BJ (cell line): Measurements from ENCODE around the gene MROH7. TPM values are rescaled to one million over a fixed set of nuclear protein-coding genes. Genes with fewer than 3 reads are reported as not detected.

Experiments
- CTCF ChIA-PET: fragments of 350-600 bp; formaldehyde crosslinking; extraction: SDS; loops from one replicate; lab custom pipeline; 2021; ENCODE audit warnings: antibody characterized with exemption, inconsistent platforms; lab: Yijun Ruan, JAX
- POLR2A ChIA-PET: fragments of 300-600 bp; sonication (Branson Sonifier 250); formaldehyde crosslinking; extraction: SDS; loops from one replicate; lab custom pipeline; 2021; ENCODE audit warnings: antibody characterized with exemption; lab: Charles Lee
- DNase-seq: peaks from one replicate; pipeline ENCODE4 v3.0.0-alpha.2; 2011; ENCODE audit warnings: low read depth
- H3K27me3 ChIP-seq: 2 replicates; pipeline ENCODE4 v1.6.0; 2011; ENCODE audit warnings: low read length; ENCODE audit not compliant: control insufficient read depth, insufficient read depth
- H3K36me3 ChIP-seq: 2 replicates; pipeline ENCODE4 v1.5.1; 2011; ENCODE audit warnings: low read length; ENCODE audit not compliant: control insufficient read depth, insufficient read depth
- H3K4me3 ChIP-seq: 2 replicates; pipeline ENCODE4 v1.5.1; 2011; ENCODE audit warnings: low read depth, mild to moderate bottlenecking, control low read depth, low read length
- polyA plus RNA-seq: library from polyadenylated mRNA; depleted of rRNA; stranded (reverse); fragments of >200 nt; gene quantifications from 2 replicates; pipeline ENCODE4 v1.2.3, GENCODE V29; 2011
- TF ChIP-seq, protein P1 (sequence below): IDR thresholded peaks from 2 replicates; pipeline ENCODE4 v1.5.1; 2011; ENCODE audit warnings: low read depth, mild to moderate bottlenecking, control low read depth, inconsistent platforms, low read length, moderate library complexity; ENCODE audit not compliant: insufficient read depth

The MROH7 gene
- polyA plus RNA-seq, 1 experiment, result 0.10 TPM

DNA sequence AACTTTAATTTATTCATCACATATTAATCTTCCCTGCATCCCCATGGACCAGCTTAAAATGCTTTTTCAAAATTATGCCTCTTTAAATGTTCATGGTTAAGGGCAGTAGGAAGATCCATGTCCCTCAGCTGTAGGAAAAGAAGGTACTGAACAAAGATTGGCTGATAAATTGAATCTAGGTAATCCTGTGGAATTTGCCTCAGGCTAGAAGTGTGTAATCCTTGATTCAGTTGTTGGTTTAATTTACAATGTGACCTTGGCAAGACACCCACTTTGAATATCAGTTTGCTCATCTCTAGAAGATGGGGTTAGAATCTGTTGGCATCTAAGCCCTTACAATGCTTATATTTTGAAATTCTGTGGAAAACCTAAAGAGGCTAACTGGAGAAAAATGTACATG is 80.1 kb downstream of the MROH7 start:
- no peak for DNase-seq
- Histone ChIP-seq H3K36me3 (peaks cover 12% of the 10 kb centered on the region), H3K4me3 (no peak overlapping the region), H3K27me3 (no peaks in the 10 kb centered on the region)
- TF ChIP-seq, protein P1, sequence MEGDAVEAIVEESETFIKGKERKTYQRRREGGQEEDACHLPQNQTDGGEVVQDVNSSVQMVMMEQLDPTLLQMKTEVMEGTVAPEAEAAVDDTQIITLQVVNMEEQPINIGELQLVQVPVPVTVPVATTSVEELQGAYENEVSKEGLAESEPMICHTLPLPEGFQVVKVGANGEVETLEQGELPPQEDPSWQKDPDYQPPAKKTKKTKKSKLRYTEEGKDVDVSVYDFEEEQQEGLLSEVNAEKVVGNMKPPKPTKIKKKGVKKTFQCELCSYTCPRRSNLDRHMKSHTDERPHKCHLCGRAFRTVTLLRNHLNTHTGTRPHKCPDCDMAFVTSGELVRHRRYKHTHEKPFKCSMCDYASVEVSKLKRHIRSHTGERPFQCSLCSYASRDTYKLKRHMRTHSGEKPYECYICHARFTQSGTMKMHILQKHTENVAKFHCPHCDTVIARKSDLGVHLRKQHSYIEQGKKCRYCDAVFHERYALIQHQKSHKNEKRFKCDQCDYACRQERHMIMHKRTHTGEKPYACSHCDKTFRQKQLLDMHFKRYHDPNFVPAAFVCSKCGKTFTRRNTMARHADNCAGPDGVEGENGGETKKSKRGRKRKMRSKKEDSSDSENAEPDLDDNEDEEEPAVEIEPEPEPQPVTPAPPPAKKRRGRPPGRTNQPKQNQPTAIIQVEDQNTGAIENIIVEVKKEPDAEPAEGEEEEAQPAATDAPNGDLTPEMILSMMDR, result no peak
- ChIA-PET POLR2A (no interaction called here), CTCF (interaction anchor here (0.6 to 1.5 kb wide), 3 partner anchors 29 to 941 kb away, joined by 4 to 5 read pairs (median 4); no protein-coding TSS in a partner anchor)

DNA sequence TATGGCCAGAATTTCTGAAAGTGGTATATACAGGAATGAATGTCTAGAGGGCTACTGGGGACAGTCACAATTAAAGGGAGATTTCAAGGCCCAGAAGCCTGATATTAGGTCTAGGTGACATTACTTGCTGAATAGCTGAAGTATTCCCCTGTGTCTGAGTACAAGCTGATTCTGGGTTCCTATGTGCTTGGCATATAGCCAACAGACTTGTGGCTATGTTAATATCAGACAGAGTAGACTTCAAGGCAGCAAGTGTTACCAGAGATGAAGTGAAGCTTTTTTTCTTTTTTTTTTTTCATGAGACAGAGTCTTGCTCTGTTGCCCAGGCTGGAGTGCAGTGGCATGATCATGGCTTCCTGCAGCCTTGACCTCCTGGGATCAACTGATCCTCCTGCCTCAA is 82.4 kb downstream of the MROH7 start:
- CTCF ChIA-PET, result no interaction called here
- peaks cover 12% of the 10 kb centered on the region for H3K36me3 ChIP-seq
- POLR2A ChIA-PET, result interaction anchor here (0.7 kb wide), 1 partner anchor 33 kb away, joined by 6 read pairs; no protein-coding TSS in a partner anchor
- H3K4me3 ChIP-seq, result no peak overlapping the region
- no peaks in the 10 kb centered on the region for H3K27me3 ChIP-seq
- TF ChIP-seq, protein P1, result no peak
- no peak for DNase-seq

DNA sequence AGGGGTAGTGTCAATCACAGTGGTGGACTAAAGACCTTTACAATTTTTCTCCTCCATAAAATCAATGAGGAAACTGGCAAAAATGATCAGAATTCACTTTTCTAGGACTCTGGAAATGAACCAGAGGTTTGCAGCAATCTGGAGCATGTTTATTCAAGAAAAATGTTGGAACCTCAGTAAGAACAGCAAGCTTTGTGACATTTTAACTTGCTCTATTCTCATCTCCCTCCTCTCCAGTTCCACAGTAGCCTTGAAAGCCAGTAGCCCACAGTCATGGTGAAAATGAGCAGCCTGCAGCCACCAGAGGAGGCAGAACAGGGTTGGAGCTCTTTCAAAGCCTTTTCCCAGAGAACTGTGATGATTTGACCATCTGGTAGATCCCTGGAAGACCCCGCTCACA is 83.2 kb downstream of the MROH7 start:
- ChIA-PET CTCF (no interaction called here), POLR2A (interaction anchor here (0.7 kb wide), 1 partner anchor 32 kb away, joined by 6 read pairs; no protein-coding TSS in a partner anchor)

DNA sequence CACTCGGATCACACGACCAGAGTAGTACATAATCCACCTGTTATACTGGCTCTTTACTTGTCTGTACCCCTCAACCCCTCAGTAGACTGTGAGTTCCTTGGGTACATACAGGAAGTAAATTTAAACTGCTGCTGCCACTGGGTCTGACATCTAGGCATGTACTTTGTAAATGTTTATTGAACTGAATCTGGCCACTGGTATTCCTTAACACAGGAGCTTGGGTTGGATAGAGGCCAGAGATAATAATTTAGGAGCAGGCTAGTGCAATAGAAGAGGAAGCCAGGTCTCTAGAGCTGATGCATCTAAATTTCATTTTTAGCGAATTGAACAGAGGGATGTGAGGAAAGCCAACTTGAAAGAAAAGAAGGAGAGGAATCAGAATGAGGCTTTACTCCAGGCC is 86.4 kb downstream of the MROH7 start:
- DNase-seq, result no peak
- peaks cover 11% of the 10 kb centered on the region for H3K36me3 ChIP-seq
- no peaks in the 10 kb centered on the region for H3K27me3 ChIP-seq
- ChIA-PET POLR2A (no interaction called here), CTCF (interaction anchor here (0.6 kb wide), 1 partner anchor 1025 kb away, joined by 4 read pairs; no protein-coding TSS in a partner anchor)
- H3K4me3 ChIP-seq, result no peak overlapping the region
- TF ChIP-seq, protein P1, result no peak

More for the DNA sequence above, 83.2 kb downstream of the MROH7 start:
- TF ChIP-seq, protein P1, result no peak
- H3K4me3 ChIP-seq, result no peak overlapping the region
- no peak for DNase-seq
- H3K27me3 ChIP-seq, result no peaks in the 10 kb centered on the region
- H3K36me3 ChIP-seq, result peaks cover 10% of the 10 kb centered on the region

DNA sequence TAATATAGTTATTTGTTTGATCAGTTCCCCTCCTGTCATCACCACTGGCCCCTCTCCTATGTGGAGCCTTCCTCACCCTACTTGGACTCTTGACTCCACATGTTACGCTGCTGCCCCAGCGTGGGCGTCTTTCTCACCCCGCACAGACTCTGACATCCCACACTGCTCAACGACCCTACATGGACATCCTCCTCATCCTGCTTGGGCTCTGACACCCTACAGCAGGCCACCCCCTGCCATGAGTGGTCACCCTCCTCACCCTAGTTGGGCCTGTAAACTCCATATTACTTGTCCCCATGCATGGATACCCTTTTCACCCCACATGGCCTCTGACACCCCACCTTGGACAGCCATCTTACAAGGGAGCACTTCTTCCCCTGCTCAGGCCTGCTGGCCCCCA is 95.1 kb downstream of the MROH7 start:
- ChIA-PET POLR2A (no interaction called here), CTCF (no interaction called here)
- no peaks in the 10 kb centered on the region for H3K27me3 ChIP-seq
- TF ChIP-seq, protein P1, result no peak
- no peak for DNase-seq
- H3K4me3 ChIP-seq, result no peak overlapping the region
- peaks cover 13% of the 10 kb centered on the region for H3K36me3 ChIP-seq
